Osteoblast (primary cell): ENCODE data around the gene DYRK1B. TPM values are rescaled to one million over a fixed set of nuclear protein-coding genes. Genes with fewer than 3 reads are reported as not detected.

Experiments
- DNase-seq: peaks from one replicate; pipeline ENCODE4 v3.0.0; 2011; ENCODE audit warnings: low spot score, mixed read lengths; ENCODE audit not compliant: insufficient read length; ENCODE audit errors: missing footprints
- H2AFZ ChIP-seq: 2 replicates; pipeline ENCODE4 v1.6.0; 2011; ENCODE audit warnings: mild to moderate bottlenecking, low read length
- H3K27ac ChIP-seq: 2 replicates; pipeline ENCODE4 v1.5.1; 2011; ENCODE audit warnings: mild to moderate bottlenecking, low read depth, low read length, moderate library complexity
- H3K27me3 ChIP-seq: 2 replicates; pipeline ENCODE4 v1.6.0; 2012; ENCODE audit warnings: mild to moderate bottlenecking, control low read depth, inconsistent platforms, low read length, moderate library complexity; ENCODE audit not compliant: insufficient read depth
- H3K36me3 ChIP-seq: 2 replicates; pipeline ENCODE4 v1.5.1; 2011; ENCODE audit warnings: mild to moderate bottlenecking, low read length, control low read depth, moderate library complexity; ENCODE audit not compliant: insufficient read depth
- H3K4me1 ChIP-seq: 2 replicates; pipeline ENCODE4 v1.5.1; 2011; ENCODE audit warnings: mild to moderate bottlenecking, low read length, control low read depth, moderate library complexity; ENCODE audit not compliant: insufficient read depth
- H3K4me2 ChIP-seq: 2 replicates; pipeline ENCODE4 v1.6.0; 2011; ENCODE audit warnings: mild to moderate bottlenecking, low read length; ENCODE audit not compliant: insufficient read depth
- H3K4me3 ChIP-seq: fragments of 200-600 bp; sonication (generic); 3 replicates; pipeline ENCODE4 v1.5.1; 2012; ENCODE audit warnings: mild to moderate bottlenecking, low read length, inconsistent platforms; ENCODE audit not compliant: insufficient read depth
- H3K79me2 ChIP-seq: 2 replicates; pipeline ENCODE4 v1.6.0; 2012; ENCODE audit warnings: mild to moderate bottlenecking, low read length, control low read depth, inconsistent platforms; ENCODE audit not compliant: insufficient read depth
- H3K9me3 ChIP-seq: 2 replicates; pipeline ENCODE4 v1.5.1; 2011; ENCODE audit warnings: low read depth, low read length, control low read depth
- H4K20me1 ChIP-seq: 2 replicates; pipeline ENCODE4 v1.6.0; 2012; ENCODE audit warnings: mild to moderate bottlenecking, low read length, control low read depth; ENCODE audit not compliant: insufficient read depth
- CTCF ChIP-seq: IDR thresholded peaks from 2 replicates; pipeline ENCODE4 v1.5.1; 2011; ENCODE audit warnings: mild to moderate bottlenecking, low read depth, low read length, moderate library complexity; ENCODE audit errors: extremely low read depth
- total RNA-seq: library from RNA; depleted of rRNA; stranded (reverse); fragments of >200 nt; gene quantifications from 2 replicates; pipeline ENCODE4 v1.2.3, GENCODE V29; 2012

DYRK1B gene
- total RNA-seq, 1 donor: 19.5 TPM

- no peak for TF ChIP-seq CTCF
- peaks cover 34% of the 10 kb centered on the region for H3K36me3 ChIP-seq
- H4K20me1 ChIP-seq: peaks cover 22% of the 10 kb centered on the region
- no peaks in the 10 kb centered on the region for H3K9me3 ChIP-seq
- peaks cover 28% of the 10 kb centered on the region for H3K79me2 ChIP-seq
- no peak overlapping the region for H3K27ac ChIP-seq
- H3K4me2 ChIP-seq: no peak overlapping the region
- H3K4me1 ChIP-seq: peaks cover 19% of the 10 kb centered on the region
- no peak overlapping the region for H3K4me3 ChIP-seq
- no peak overlapping the region for H2AFZ ChIP-seq
- H3K27me3 ChIP-seq: no peaks in the 10 kb centered on the region
- peak; percentile 54 for DNase-seq
These were observed 5.8 kb downstream of the DYRK1B start for GRCh38 chr19:39828015-39828653.

GRCh38 chr19:39827216-39827615 lies 6.7 kb downstream of the DYRK1B start:
- Histone ChIP-seq H3K4me1 (peaks cover 10% of the 10 kb centered on the region), H2AFZ (no peak overlapping the region), H4K20me1 (peaks cover 17% of the 10 kb centered on the region), H3K9me3 (no peaks in the 10 kb centered on the region), H3K27me3 (no peaks in the 10 kb centered on the region), H3K4me3 (no peak overlapping the region), H3K79me2 (peaks cover 24% of the 10 kb centered on the region), H3K27ac (no peak overlapping the region), H3K4me2 (no peak overlapping the region), H3K36me3 (peaks cover 34% of the 10 kb centered on the region)
- no peak for TF ChIP-seq CTCF
- peak; percentile 51 for DNase-seq

- no peak overlapping the region for H2AFZ ChIP-seq
- H3K4me2 ChIP-seq: no peak overlapping the region
- no peaks in the 10 kb centered on the region for H3K27me3 ChIP-seq
- H3K4me1 ChIP-seq: peaks cover 7% of the 10 kb centered on the region
- H3K79me2 ChIP-seq: peaks cover 16% of the 10 kb centered on the region
- H3K9me3 ChIP-seq: no peaks in the 10 kb centered on the region
- no peak for TF ChIP-seq CTCF
- H3K4me3 ChIP-seq: no peak overlapping the region
- peaks cover 10% of the 10 kb centered on the region for H4K20me1 ChIP-seq
- H3K27ac ChIP-seq: no peak overlapping the region
- peaks cover 33% of the 10 kb centered on the region for H3K36me3 ChIP-seq
- DNase-seq: peak; percentile 46
These were observed 7.5 kb downstream of the DYRK1B start for GRCh38 chr19:39826311-39826945.

GRCh38 chr19:39825531-39826076 lies 8.4 kb downstream of the DYRK1B start:
- H3K4me2 ChIP-seq: no peak overlapping the region
- H3K4me3 ChIP-seq: no peak overlapping the region
- peaks cover 4% of the 10 kb centered on the region for H4K20me1 ChIP-seq
- no peak overlapping the region for H2AFZ ChIP-seq
- no peaks in the 10 kb centered on the region for H3K27me3 ChIP-seq
- peak; percentile 76 for DNase-seq
- H3K4me1 ChIP-seq: peaks cover 7% of the 10 kb centered on the region
- H3K79me2 ChIP-seq: peaks cover 13% of the 10 kb centered on the region
- no peak for TF ChIP-seq CTCF
- H3K27ac ChIP-seq: no peak overlapping the region
- H3K9me3 ChIP-seq: no peaks in the 10 kb centered on the region
- H3K36me3 ChIP-seq: peaks cover 25% of the 10 kb centered on the region
